Liver (tissue), 3 donors: Measurements from ENCODE around the gene NADK.
"Not testable (repeated sequence)": the region's sequence is repeated elsewhere in the genome, so short reads cannot be mapped to it uniquely, and the experiment has no call there.

Experiments used
- GABPA ChIP-seq, 2 donors: IDR thresholded peaks in 1 of 2; conservative IDR thresholded peaks in 1 of 2; 2 replicates each; pipeline ENCODE4 v1.6.1; 2016; ENCODE audit warnings: antibody characterized with exemption in 2 of 2, mild to moderate bottlenecking in 1 of 2, moderate library complexity in 1 of 2
- RAD21 ChIP-seq, 2 donors: IDR thresholded peaks; 2 replicates each; pipeline ENCODE4 v1.6.1; 2016; ENCODE audit warnings: antibody characterized with exemption in 2 of 2, mild to moderate bottlenecking in 2 of 2
- TF ChIP-seq, protein P1 (sequence below): fragments of 150-350 bp; IDR thresholded peaks from 2 replicates; pipeline ENCODE4 v1.5.1; 2017; ENCODE audit warnings: improper control_type of control experiment, low read depth, low read length; ENCODE audit not compliant: missing input control
- TF ChIP-seq, protein P2 (sequence below): IDR thresholded peaks from 2 replicates; pipeline ENCODE4 v1.6.1; 2016; ENCODE audit warnings: antibody characterized with exemption
- donor health status: healthy.
- donor health status: healthy.

DNA sequence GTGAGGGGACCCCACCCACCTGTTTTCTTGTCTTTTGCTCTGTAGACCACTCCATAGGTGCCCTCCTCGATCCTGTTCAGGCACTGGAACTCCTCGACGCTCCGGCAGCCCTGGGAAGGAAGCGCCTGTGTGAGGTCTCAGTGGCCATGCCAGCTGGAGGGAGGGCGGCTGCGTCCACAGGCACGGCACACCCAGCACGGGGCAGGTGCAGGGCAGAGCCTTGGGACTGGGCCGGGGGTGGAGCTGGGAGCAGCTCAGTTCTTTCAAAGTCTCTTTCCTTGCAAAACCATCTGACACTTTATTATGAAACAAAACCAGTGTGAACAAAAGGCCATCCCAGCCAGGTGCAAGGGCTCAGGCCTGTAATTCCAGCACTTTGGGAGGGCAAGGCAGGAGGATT is 72.6 kb downstream of the NADK start:
- TF ChIP-seq, protein P1, sequence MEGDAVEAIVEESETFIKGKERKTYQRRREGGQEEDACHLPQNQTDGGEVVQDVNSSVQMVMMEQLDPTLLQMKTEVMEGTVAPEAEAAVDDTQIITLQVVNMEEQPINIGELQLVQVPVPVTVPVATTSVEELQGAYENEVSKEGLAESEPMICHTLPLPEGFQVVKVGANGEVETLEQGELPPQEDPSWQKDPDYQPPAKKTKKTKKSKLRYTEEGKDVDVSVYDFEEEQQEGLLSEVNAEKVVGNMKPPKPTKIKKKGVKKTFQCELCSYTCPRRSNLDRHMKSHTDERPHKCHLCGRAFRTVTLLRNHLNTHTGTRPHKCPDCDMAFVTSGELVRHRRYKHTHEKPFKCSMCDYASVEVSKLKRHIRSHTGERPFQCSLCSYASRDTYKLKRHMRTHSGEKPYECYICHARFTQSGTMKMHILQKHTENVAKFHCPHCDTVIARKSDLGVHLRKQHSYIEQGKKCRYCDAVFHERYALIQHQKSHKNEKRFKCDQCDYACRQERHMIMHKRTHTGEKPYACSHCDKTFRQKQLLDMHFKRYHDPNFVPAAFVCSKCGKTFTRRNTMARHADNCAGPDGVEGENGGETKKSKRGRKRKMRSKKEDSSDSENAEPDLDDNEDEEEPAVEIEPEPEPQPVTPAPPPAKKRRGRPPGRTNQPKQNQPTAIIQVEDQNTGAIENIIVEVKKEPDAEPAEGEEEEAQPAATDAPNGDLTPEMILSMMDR = not testable (repeated sequence)
- not testable (repeated sequence) for TF ChIP-seq GABPA (IDR thresholded peaks at IDR 0.05 in 1 of 2, conservative IDR thresholded peaks at IDR 0.05 in 1 of 2); RAD21 (IDR thresholded peaks at IDR 0.05)
- TF ChIP-seq, protein P2, sequence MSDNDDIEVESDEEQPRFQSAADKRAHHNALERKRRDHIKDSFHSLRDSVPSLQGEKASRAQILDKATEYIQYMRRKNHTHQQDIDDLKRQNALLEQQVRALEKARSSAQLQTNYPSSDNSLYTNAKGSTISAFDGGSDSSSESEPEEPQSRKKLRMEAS = not testable (repeated sequence)
